ENCODE results near the gene GIPC2.

Gene GIPC2

GRCh38 chr1:78141531-78142231 is 95.9 kb downstream of the GIPC2 start:
- no peaks in the 10 kb centered on the region for H3K9me3 ChIP-seq
- H3K27me3 ChIP-seq (ENCODE audit: low read depth), result peaks cover 10% of the 10 kb centered on the region
- no peak overlapping the region for H3K4me3 ChIP-seq
- in situ Hi-C loops (cut with MboI; ENCODE audit: low sequenced_read_pairs), result no loop called here
- no peak for DNase-seq (ENCODE audit: low spot score in 2 of 2)
- H3K36me3 ChIP-seq (replicated peaks), result no peaks in the 10 kb centered on the region
- peaks cover 4% of the 10 kb centered on the region for H3K4me1 ChIP-seq

GRCh38 chr1:78142736-78143135 is 97.0 kb downstream of the GIPC2 start:
- Histone ChIP-seq H3K4me1 (peaks cover 4% of the 10 kb centered on the region), H3K36me3 (replicated peaks) (no peaks in the 10 kb centered on the region), H3K4me3 (no peak overlapping the region), H3K9me3 (no peaks in the 10 kb centered on the region), H3K27me3 (ENCODE audit: low read depth) (peaks cover 8% of the 10 kb centered on the region)
- no peak for DNase-seq (ENCODE audit: low spot score in 2 of 2)
- in situ Hi-C loops (cut with MboI; ENCODE audit: low sequenced_read_pairs), result no loop called here

GRCh38 chr1:78143152-78143551 is 97.4 kb downstream of the GIPC2 start:
- H3K36me3 ChIP-seq (replicated peaks), result no peaks in the 10 kb centered on the region
- in situ Hi-C loops (cut with MboI; ENCODE audit: low sequenced_read_pairs), result no loop called here
- H3K9me3 ChIP-seq, result no peaks in the 10 kb centered on the region
- peaks cover 4% of the 10 kb centered on the region for H3K4me1 ChIP-seq
- DNase-seq (ENCODE audit: low spot score in 2 of 2), result no peak
- no peak overlapping the region for H3K4me3 ChIP-seq
- H3K27me3 ChIP-seq (ENCODE audit: low read depth), result peaks cover 8% of the 10 kb centered on the region; the same call in 1 of the 2 replicates

DNA sequence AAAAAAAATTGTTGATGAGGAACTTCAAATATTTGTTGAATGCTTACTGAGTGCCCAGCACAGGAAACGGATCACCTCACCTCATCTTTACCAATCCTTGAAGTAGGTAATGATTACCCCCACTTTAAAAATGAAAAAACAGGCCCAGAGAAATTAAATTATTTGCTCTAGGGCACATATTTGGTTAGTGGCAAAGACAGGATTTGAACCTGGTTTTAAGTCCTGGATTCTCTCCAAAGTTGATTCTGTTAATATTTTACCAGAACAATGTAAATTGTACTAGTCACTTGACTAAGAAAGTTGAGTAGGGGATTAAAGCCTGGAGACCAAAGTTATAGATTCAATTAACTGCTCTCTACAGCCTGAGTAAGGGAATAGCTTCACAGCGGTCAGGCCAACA is 97.9 kb downstream of the GIPC2 start:
- Histone ChIP-seq H3K4me3 (no peak overlapping the region), H3K9me3 (no peaks in the 10 kb centered on the region), H3K27me3 (ENCODE audit: low read depth) (peaks cover 8% of the 10 kb centered on the region; the same call in 1 of the 2 replicates), H3K36me3 (replicated peaks) (no peaks in the 10 kb centered on the region), H3K4me1 (peaks cover 4% of the 10 kb centered on the region)
- DNase-seq (ENCODE audit: low spot score in 2 of 2), result no peak
- in situ Hi-C loops (cut with MboI; ENCODE audit: low sequenced_read_pairs), result no loop called here

GRCh38 chr1:78145105-78145580 is 99.4 kb downstream of the GIPC2 start:
- no peaks in the 10 kb centered on the region for H3K9me3 ChIP-seq
- no peaks in the 10 kb centered on the region for H3K36me3 ChIP-seq (replicated peaks)
- in situ Hi-C loops (cut with MboI; ENCODE audit: low sequenced_read_pairs), result no loop called here
- peaks cover 1% of the 10 kb centered on the region for H3K4me1 ChIP-seq
- H3K4me3 ChIP-seq, result no peak overlapping the region
- DNase-seq (ENCODE audit: low spot score in 2 of 2), result peak; percentile 46 to 60
- peaks cover 8% of the 10 kb centered on the region; the same call in 1 of the 2 replicates for H3K27me3 ChIP-seq (ENCODE audit: low read depth)

GRCh38 chr1:78146205-78146771 is 100.5 kb downstream of the GIPC2 start:
- in situ Hi-C loops (cut with MboI; ENCODE audit: low sequenced_read_pairs), result no loop called here

GRCh38 chr1:78147031-78147430 is 101.3 kb downstream of the GIPC2 start:
- Histone ChIP-seq H3K27me3 (ENCODE audit: low read depth) (peaks cover 4% of the 10 kb centered on the region; the same call in 1 of the 2 replicates), H3K9me3 (no peaks in the 10 kb centered on the region), H3K4me3 (no peak overlapping the region), H3K36me3 (replicated peaks) (no peaks in the 10 kb centered on the region), H3K4me1 (no peaks in the 10 kb centered on the region)
- in situ Hi-C loops (cut with MboI; ENCODE audit: low sequenced_read_pairs), result no loop called here
- no peak for DNase-seq (ENCODE audit: low spot score in 2 of 2)

More at GRCh38 chr1:78146205-78146771, 100.5 kb downstream of the GIPC2 start:
- peaks cover 4% of the 10 kb centered on the region; the same call in 1 of the 2 replicates for H3K27me3 ChIP-seq (ENCODE audit: low read depth)
- H3K9me3 ChIP-seq, result no peaks in the 10 kb centered on the region
- no peak overlapping the region for H3K4me3 ChIP-seq
- H3K4me1 ChIP-seq, result no peaks in the 10 kb centered on the region
- DNase-seq (ENCODE audit: low spot score in 2 of 2), result no peak
- H3K36me3 ChIP-seq (replicated peaks), result no peaks in the 10 kb centered on the region

DNA sequence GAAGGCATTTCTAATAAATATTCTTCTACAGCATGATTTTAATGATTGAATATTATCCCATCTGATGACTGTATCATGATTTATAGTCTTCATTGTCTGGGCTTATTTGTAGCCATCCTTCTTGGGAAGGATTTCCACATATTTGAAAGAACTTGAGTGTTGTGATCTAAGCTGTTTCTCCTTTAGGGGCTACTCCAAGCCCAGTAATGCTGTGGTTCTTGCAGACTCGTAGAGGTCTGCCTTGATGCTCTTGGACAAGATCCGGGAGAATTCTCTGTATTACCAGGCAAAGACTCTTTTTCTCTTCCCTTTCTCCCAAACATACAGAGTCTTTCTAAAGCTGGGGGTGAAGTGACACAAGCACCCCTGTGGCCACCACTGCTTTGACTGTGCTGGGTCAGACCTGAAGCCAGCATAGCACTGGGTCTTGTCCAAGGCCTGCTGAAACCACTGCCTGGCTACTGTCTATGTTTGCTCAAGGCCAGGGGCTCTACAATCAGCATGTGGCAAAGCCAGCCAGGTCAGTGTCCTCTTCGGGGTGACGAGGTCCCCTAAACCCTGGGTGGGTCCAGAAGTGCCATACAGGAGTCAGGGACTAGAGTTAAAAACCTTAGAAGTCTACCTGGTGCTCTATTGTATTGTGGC is 107.4 kb downstream of the GIPC2 start:
- 0 out of 2 replicates have a peak, but pooled peaks cover 4% of the 10 kb centered on the region for H3K27me3 ChIP-seq (ENCODE audit: low read depth)
- no peaks in the 10 kb centered on the region for H3K4me1 ChIP-seq
- no peak for DNase-seq (ENCODE audit: low spot score in 2 of 2)
- H3K36me3 ChIP-seq (replicated peaks), result no peaks in the 10 kb centered on the region
- H3K4me3 ChIP-seq, result no peak overlapping the region
- no peaks in the 10 kb centered on the region for H3K9me3 ChIP-seq
- in situ Hi-C loops (cut with MboI; ENCODE audit: low sequenced_read_pairs), result no loop called here

DNA sequence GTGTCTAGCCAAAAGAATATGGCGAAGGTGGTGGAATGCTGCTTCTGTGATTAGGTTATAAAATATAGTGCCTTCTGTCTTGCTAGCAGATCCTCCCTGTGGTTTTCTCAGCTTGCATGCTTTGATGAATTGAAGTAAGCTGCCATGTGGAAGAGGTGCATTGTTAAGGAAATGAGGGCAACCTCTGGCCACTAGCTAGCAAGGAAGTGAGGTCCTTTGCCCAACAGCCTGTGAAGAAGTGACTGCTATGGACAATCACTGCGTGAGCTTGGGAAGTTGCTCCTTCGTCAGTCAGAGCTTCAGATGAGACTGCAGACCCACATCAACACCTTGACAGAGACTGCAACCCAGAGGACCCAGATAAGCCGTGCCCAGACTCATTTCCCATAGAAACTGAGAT is 109.4 kb downstream of the GIPC2 start:
- H3K4me3 ChIP-seq, result no peak overlapping the region
- no peak for DNase-seq (ENCODE audit: low spot score in 2 of 2)
- H3K4me1 ChIP-seq, result no peaks in the 10 kb centered on the region
- in situ Hi-C loops (cut with MboI; ENCODE audit: low sequenced_read_pairs), result no loop called here
- 0 out of 2 replicates have a peak, but pooled peaks cover 4% of the 10 kb centered on the region for H3K27me3 ChIP-seq (ENCODE audit: low read depth)
- no peaks in the 10 kb centered on the region for H3K36me3 ChIP-seq (replicated peaks)
- H3K9me3 ChIP-seq, result no peaks in the 10 kb centered on the region

GRCh38 chr1:78156805-78157521 is 111.2 kb downstream of the GIPC2 start:
- H3K4me3 ChIP-seq, result no peak overlapping the region
- 0 out of 2 replicates have a peak, but pooled peaks cover 4% of the 10 kb centered on the region for H3K27me3 ChIP-seq (ENCODE audit: low read depth)
- no peaks in the 10 kb centered on the region for H3K36me3 ChIP-seq (replicated peaks)
- in situ Hi-C loops (cut with MboI; ENCODE audit: low sequenced_read_pairs), result no loop called here
- H3K4me1 ChIP-seq, result no peaks in the 10 kb centered on the region
- no peak for DNase-seq (ENCODE audit: low spot score in 2 of 2)
- H3K9me3 ChIP-seq, result no peaks in the 10 kb centered on the region

- no peaks in the 10 kb centered on the region for H3K9me3 ChIP-seq
- H3K4me3 ChIP-seq, result no peak overlapping the region
- H3K27me3 ChIP-seq (ENCODE audit: low read depth), result peaks cover 4% of the 10 kb centered on the region
- no peak for DNase-seq (ENCODE audit: low spot score in 2 of 2)
- in situ Hi-C loops (cut with MboI; ENCODE audit: low sequenced_read_pairs), result no loop called here
- H3K36me3 ChIP-seq (replicated peaks), result no peaks in the 10 kb centered on the region
- H3K4me1 ChIP-seq, result no peaks in the 10 kb centered on the region
Observed at GRCh38 chr1:78165816-78166215, 120.0 kb downstream of the GIPC2 start.

DNA sequence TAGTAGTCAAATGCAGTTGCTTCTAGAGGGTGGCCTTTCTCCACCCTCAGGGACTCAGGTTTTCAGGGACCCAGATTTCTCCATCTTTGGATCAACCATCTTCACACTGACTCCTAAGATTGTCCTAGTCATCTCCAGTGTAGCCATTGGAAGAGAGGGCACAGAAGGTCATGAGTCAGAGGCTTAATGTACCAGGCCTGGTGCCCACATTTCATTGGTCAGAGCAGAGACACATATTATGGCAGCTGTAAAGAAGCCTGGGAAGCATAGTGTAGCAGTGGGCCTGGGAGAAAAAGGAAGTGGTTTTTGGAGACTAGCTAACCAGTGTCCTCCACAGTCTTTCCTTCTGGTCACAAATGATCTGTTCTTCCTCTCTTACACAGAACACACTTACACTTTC is 122.5 kb downstream of the GIPC2 start:
- in situ Hi-C loops (cut with MboI; ENCODE audit: low sequenced_read_pairs), result no loop called here
- H3K4me1 ChIP-seq, result no peaks in the 10 kb centered on the region
- DNase-seq (ENCODE audit: low spot score in 2 of 2), result no peak

DNA sequence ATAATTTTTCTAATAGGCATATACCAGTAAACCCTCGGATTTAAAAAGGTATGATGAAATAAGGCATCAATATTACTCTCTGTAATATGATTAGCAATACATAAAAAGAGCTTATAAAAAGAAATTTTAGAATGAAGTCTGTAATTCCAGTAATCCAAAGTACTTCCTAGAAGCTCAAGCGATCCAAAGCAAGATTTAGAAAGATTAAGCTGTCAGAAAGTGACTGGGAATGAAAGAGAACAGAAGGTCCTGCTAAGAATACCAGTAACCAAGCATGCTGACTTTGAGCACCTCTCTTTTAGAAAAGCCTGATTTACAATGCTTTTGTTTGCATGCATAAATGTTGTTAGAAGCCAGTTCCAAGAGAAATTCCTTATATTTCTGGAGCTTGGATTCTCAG is 125.1 kb downstream of the GIPC2 start:
- Histone ChIP-seq H3K36me3 (replicated peaks) (no peaks in the 10 kb centered on the region), H3K9me3 (no peaks in the 10 kb centered on the region), H3K4me1 (no peaks in the 10 kb centered on the region), H3K27me3 (ENCODE audit: low read depth) (peaks cover 4% of the 10 kb centered on the region), H3K4me3 (no peak overlapping the region)
- in situ Hi-C loops (cut with MboI; ENCODE audit: low sequenced_read_pairs), result no loop called here
- DNase-seq (ENCODE audit: low spot score in 2 of 2), result no peak

More for the DNA sequence above, 122.5 kb downstream of the GIPC2 start:
- H3K4me3 ChIP-seq, result no peak overlapping the region
- peaks cover 4% of the 10 kb centered on the region for H3K27me3 ChIP-seq (ENCODE audit: low read depth)
- H3K36me3 ChIP-seq (replicated peaks), result no peaks in the 10 kb centered on the region
- no peaks in the 10 kb centered on the region for H3K9me3 ChIP-seq

Data from HAP-1 (cell line).